ENCODE measurements around the gene RAB7B.
A peak's percentile ranks its signal among the peaks of the same experiment; 100 is the strongest.
"Not testable (repeated sequence)": the region's sequence is repeated elsewhere in the genome, so short reads cannot be mapped to it uniquely, and the experiment has no call there.

RAB7B gene

DNA sequence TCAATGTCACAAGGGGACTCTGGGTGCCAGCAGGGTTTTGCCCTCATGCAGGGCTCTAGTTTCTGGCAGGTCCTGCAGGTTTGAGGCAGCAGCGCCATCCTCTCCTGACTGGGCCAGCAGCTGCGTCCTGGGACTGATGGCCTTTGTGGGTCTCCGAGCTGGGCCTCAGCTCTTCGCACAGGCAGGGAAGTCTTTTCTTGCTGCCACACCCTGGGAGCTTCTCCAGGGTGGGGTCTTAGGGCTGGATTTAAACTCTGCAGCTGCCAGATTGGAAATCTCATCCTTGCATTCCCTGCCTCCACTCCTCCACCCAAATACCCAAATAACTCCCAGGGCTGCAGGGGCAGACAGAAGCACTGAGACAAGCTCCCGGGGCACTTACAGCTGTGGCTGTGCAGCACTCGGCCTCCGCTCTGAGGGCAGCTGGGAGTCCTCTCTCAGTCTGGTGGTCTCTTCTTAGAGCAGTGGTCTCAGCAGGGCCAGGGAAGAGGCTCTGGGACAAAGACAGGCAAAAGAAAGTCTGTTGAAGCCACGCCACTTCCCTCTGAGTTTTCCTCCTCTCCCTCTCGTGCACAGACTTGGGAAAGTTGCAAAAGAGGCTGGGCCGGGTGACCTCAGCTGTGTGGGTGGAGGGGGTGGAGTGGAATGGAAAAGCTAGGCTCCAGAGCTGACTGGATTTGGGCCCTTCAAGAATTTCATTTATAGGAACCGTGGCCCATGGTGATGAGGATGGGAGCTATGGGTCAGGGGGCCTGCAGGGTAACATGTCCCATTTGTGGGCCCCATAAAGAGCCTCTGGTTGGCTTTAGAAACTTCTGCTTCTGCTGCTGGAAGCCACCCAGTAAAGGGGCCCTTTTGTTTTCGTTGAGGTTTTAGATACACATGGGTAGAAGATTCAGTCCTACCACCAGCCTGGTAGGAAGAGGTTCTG, at the start of gene RAB7B:
Gene RAB7B, minus strand, starts transcription at position 525 of the 931 bp plus-strand sequence. CDS start 9,260 bp downstream, outside the sequence.
- FAIRE-seq (no peak), DNase-seq (ENCODE audit: low spot score) (peak; percentile 68)

- not testable (repeated sequence) for FAIRE-seq; DNase-seq (ENCODE audit: low spot score)
These were observed 49.2 kb upstream of the RAB7B start for GRCh38 chr1:206052231-206052865.

DNA sequence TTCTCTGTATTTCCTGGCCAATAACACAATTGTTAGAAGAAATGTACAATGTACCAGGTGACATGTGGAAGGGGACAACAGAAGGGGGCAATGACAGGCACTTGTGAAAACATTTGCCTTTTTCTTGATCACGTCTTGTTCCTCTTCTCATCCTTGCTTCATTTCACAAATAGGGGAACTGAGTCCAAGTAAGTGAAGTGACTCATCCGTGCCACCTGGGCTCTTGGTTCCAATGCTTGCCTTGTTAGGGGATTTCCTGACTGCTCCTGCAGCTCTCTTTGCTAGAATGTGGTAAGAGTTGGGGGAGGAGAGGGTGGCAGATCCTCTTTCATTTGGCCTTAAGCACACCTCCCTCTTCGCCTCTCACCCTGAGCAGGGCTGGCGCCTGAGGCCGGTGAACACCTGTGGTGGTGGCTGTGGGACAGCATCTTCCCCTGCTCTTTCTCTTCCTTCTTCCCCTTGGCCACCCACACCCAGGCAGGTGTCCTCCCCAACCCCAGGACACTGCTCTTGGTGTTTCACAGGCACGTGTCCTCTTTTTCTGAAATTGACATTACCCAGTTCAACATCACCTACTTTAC, 47.5 kb upstream of the RAB7B start:
- FAIRE-seq, result no peak
- DNase-seq (ENCODE audit: low spot score), result peak; percentile 28

- DNase-seq (ENCODE audit: low spot score) (no peak), FAIRE-seq (no peak)
These were observed 46.9 kb upstream of the RAB7B start for GRCh38 chr1:206049919-206050600.

DNA sequence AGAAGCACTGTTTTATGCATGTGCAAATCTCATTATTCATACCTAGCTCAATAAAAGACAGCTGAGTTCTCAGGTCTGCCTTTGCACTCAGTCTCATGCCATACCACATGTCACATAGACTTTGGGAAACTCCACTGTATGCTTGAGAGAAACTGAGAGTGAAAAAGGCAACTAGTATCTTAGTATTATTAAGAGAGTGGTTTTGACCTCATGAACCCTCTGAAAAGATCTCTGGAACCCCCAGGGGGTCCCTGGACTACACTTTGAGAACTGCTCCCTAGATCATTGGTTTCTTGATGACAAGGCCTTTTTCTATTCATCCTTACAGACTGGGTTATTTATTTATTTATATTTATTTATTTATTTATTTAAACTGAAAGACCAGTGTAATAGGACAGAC, 46.1 kb upstream of the RAB7B start:
- no peak for FAIRE-seq
- DNase-seq (ENCODE audit: low spot score), result no peak

GRCh38 chr1:206048582-206048981, 45.4 kb upstream of the RAB7B start:
- FAIRE-seq, result no peak

GRCh38 chr1:206047271-206047670, 44.1 kb upstream of the RAB7B start:
- DNase-seq (ENCODE audit: low spot score), result no peak
- FAIRE-seq, result no peak

More at GRCh38 chr1:206048582-206048981, 45.4 kb upstream of the RAB7B start:
- DNase-seq (ENCODE audit: low spot score), result no peak

DNA sequence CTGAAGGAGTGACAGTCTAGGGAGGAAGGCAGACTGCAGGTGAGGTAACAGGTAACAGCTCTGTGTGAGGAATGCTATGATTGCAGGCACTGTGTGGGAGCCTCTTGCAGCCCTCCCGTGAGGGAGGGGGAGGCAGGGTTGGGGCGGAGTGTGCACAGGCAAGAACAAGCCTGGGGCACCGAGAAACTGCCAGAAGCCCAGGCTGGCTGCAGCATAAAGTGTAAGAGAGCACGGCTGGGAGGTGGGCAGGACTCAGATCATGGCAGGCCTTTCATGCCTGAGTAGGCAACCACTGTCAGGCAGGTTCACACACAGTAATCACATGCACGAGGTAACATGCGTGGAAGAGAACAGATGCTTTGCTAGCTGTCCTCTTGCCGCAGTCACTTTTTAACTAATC, 38.4 kb upstream of the RAB7B start:
- no peak for FAIRE-seq
- no peak for DNase-seq (ENCODE audit: low spot score)

GRCh38 chr1:206040328-206040727, 37.1 kb upstream of the RAB7B start:
- no peak for FAIRE-seq
- DNase-seq (ENCODE audit: low spot score), result no peak

DNA sequence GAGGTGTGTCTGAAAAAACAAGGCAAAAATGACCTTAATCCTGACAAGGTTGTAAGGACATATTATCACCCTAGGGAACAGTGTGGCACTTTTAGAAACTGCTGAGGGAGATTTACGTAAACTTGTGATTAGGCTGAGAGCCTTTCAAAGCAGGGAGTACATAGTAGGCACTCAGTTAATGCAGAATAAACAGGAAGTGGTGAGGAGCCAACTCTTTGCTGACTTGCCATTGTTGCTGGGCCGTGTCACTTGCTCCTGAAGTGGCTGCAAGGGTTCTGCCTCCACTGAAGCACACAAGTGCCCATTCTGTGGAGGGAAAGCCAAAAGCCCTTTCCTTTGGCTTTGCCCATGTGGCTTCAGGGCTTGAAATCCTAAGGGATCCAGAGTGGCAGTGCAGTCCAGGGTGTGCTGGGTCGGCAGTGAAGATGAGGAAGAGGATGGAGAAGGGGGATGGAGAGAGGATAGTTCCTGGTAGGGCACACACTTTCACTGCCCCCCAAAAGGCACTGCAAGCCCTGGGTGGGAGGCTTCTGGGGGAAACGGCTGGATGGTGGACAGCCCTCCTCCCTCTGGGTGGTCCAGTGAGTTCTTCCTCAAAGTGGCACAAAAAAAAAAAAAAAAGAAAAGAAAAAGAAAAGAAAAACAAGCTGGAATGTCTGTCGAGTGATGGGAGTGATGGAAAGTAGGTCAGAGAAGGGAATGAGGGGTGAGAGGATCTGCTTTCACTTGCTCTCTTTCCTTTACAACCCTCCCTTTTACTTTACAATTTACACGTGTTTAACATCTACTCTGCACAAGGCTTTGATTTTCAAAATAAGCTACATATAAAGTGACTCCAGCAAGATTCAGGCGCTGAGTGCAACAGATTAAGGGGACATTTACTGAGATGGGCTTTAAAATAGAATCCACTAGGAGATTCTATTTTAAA, 36.1 kb upstream of the RAB7B start:
- FAIRE-seq, result no peak
- no peak for DNase-seq (ENCODE audit: low spot score)

DNA sequence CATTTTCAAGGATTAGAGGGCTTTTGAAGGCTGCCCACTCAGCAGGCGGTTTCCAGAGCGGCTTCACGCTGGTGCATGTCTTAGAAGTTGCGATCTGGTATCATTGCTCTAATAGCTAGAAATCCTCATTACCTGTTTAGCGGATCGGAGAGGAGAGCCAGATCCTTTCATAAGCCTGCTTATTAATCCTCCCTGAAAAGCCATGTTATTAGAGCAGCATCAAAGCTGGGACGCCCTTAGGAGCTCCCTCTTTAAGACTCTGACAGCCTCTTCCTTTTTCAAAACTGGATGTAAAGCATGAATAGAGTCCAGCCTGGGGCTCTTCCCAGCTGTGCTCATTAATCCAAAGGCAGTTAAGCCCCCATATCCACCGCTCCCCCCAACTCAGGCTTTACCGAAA, 34.4 kb upstream of the RAB7B start:
- no peak for DNase-seq (ENCODE audit: low spot score)
- no peak for FAIRE-seq

- DNase-seq (ENCODE audit: low spot score), result no peak
- no peak for FAIRE-seq
These were observed 33.7 kb upstream of the RAB7B start for GRCh38 chr1:206036663-206037455.

DNA sequence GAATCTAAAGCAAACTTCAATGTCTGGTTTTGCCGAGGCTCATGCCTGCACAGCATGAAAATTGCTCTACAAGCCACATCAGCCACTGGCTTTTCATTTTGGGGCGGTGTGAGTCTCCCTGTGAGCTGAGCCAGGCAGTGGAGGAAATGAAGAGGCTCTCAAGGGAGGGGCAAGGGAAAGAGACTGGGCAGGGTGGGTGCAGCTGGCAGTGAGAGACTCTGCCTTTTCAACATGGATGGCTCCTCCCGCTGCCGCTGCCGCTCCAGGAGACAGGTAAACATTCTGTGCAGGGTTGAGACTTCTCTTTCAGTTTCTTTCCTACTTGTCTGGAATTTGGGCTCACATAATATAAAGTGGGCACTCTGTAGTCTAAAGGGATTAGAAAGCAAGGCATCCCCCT, 31.8 kb upstream of the RAB7B start:
- no peak for DNase-seq (ENCODE audit: low spot score)
- no peak for FAIRE-seq

- FAIRE-seq (no peak), DNase-seq (ENCODE audit: low spot score) (no peak)
These were observed 29.4 kb upstream of the RAB7B start for GRCh38 chr1:206032380-206033140.

DNA sequence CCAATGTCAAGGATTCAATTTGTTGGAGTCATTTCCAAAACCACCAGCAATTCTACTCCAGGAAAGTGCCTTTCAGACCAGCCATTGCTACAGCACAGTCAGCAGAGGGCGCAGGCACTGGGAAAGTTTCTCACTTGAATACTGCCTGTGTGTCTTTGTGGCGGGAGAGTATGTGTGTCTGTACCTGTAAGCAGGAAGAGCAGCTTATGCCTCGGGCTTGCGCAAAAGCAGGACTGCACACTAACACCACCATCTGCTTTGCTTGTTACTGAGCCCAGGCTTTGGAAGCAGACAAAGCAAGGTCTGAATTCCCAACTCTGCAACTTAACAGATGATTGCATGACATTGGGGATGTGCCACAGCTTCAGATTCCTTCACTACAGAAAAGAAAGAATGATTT, 27.5 kb upstream of the RAB7B start:
- no peak for FAIRE-seq
- DNase-seq (ENCODE audit: low spot score), result peak; percentile 73

GRCh38 chr1:206030191-206030590, 27.0 kb upstream of the RAB7B start:
- no peak for FAIRE-seq

DNA sequence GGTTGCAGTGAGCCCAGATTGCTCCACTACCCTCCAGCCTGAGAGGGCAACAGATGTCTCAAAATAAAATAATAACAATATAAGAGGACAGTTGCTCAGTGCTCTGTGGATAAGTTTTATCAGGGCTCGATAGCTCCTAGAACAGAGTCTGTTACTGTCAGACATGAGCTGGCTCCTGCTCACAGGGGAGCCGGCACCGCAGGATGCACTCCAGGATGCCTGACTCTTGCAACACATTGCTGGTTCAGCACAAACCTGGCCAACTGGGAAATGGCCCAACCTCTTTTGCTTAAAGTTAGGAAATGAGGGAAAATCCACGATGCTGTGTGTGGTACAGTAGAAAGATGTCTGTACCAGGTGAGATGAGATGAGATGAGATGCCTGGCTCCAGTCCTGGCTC, 26.3 kb upstream of the RAB7B start:
- FAIRE-seq (no peak), DNase-seq (ENCODE audit: low spot score) (no peak)

More at GRCh38 chr1:206030191-206030590, 27.0 kb upstream of the RAB7B start:
- DNase-seq (ENCODE audit: low spot score), result no peak

GRCh38 chr1:206025283-206025820, 22.2 kb upstream of the RAB7B start:
- FAIRE-seq (no peak), DNase-seq (ENCODE audit: low spot score) (no peak)

DNA sequence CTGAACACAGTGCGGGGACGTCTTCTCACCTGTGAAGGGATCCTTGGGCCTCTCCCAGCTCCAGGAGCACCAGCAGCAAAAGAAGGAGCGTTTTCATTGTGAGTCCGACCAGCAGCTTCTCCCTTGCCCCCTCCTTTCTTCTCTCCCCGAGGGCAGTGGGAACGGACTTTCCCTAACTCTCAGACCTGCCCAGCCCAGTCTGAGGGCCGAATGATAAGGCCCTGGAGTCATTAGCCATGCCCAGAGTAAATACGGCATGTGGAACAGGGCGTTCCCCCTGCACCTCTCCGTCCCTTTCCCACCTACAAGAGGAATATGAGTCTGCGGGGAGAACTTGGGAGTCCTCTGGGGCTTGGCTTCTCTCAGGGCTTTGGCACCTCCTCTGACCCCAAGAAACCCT, 20.5 kb upstream of the RAB7B start, which contains the start of gene CTSE:
Gene CTSE, minus strand, starts transcription at position 201 of the 400 bp plus-strand sequence. Its CDS starts 104 bp downstream, at position 97.
- FAIRE-seq (no peak), DNase-seq (ENCODE audit: low spot score) (no peak)

Data from urothelium cell line (cell line).